Smooth muscle cell (in vitro differentiated cells): ENCODE data around the gene NAT16. TPM values are rescaled to one million over a fixed set of nuclear protein-coding genes. Genes with fewer than 3 reads are reported as not detected.

Experiments
- DNase-seq: peaks from one replicate; lab custom pipeline; 2025; ENCODE audit not compliant: unreplicated experiment; lab: John Stamatoyannopoulos, UW
- H2AFZ ChIP-seq: fragments of 200-600 bp; sonication (generic); 2 replicates; pipeline ENCODE4 v1.6.0; 2016; ENCODE audit warnings: antibody characterized with exemption, low read depth, mild to moderate bottlenecking
- H3F3A ChIP-seq: fragments of 200-600 bp; sonication (generic); 2 replicates; pipeline ENCODE4 v1.6.0; 2017; ENCODE audit warnings: antibody characterized with exemption, low read depth
- H3K27ac ChIP-seq: fragments of 200-600 bp; sonication (generic); 2 replicates; pipeline ENCODE4 v1.5.1; 2016; ENCODE audit warnings: low read depth, mild to moderate bottlenecking
- H3K27me3 ChIP-seq: fragments of 200-600 bp; sonication (generic); 2 replicates; pipeline ENCODE4 v1.6.1; 2016; ENCODE audit warnings: low read depth, mild to moderate bottlenecking
- H3K36me3 ChIP-seq: fragments of 200-600 bp; sonication (generic); 2 replicates; pipeline ENCODE4 v1.5.1; 2016; ENCODE audit warnings: low read depth
- H3K4me1 ChIP-seq: fragments of 200-600 bp; sonication (generic); 2 replicates; pipeline ENCODE4 v1.5.1; 2016; ENCODE audit warnings: low read depth
- H3K4me2 ChIP-seq: fragments of 200-600 bp; sonication (generic); 2 replicates; pipeline ENCODE4 v1.6.0; 2016; ENCODE audit warnings: mild to moderate bottlenecking
- H3K4me3 ChIP-seq: fragments of 200-600 bp; sonication (generic); 2 replicates; pipeline ENCODE4 v1.5.1; 2016; ENCODE audit warnings: mild to moderate bottlenecking
- H3K79me2 ChIP-seq: fragments of 200-600 bp; sonication (generic); 2 replicates; pipeline ENCODE4 v1.6.0; 2016; ENCODE audit warnings: low read depth, mild to moderate bottlenecking
- H3K9ac ChIP-seq: fragments of 200-600 bp; sonication (generic); 2 replicates; pipeline ENCODE4 v1.6.0; 2016; ENCODE audit warnings: low read depth
- H3K9me3 ChIP-seq: fragments of 200-600 bp; sonication (generic); replicated peaks from 2 replicates; pipeline ENCODE4 v1.5.1; 2016; ENCODE audit warnings: low read depth
- H4K20me1 ChIP-seq: fragments of 200-600 bp; sonication (generic); 2 replicates; pipeline ENCODE4 v1.6.0; 2016; ENCODE audit warnings: low read depth
- WGBS: methylation state at CpG from one replicate; pipeline ENCODE4 v1.1.7; 2016; ENCODE audit warnings: low lambda C conversion rate; 5-methylcytosine and 5-hydroxymethylcytosine counted together
- polyA plus RNA-seq: library from polyadenylated mRNA; unstranded; fragments of >200 nt; fragmentation: Nextera tagmentation; extraction: Ambion mirVana; gene quantifications from 2 replicates; pipeline ENCODE4 v1.2.1, GENCODE V29; 2016
- total RNA-seq: library from RNA; depleted of rRNA; stranded (reverse); fragments of >200 nt; gene quantifications from 2 replicates; pipeline ENCODE4 v1.2.3, GENCODE V29; 2014
- TF ChIP-seq, protein P1 (sequence below): fragments of 200-600 bp; sonication (generic); IDR thresholded peaks from 2 replicates; pipeline ENCODE4 v1.5.1; 2017; ENCODE audit warnings: borderline replicate concordance, mild to moderate bottlenecking, antibody characterized with exemption; ENCODE audit not compliant: insufficient read depth, poor library complexity, severe bottlenecking

Gene NAT16
- total and polyA plus RNA-seq, 2 experiments from 2014 or later, result not detected

DNA sequence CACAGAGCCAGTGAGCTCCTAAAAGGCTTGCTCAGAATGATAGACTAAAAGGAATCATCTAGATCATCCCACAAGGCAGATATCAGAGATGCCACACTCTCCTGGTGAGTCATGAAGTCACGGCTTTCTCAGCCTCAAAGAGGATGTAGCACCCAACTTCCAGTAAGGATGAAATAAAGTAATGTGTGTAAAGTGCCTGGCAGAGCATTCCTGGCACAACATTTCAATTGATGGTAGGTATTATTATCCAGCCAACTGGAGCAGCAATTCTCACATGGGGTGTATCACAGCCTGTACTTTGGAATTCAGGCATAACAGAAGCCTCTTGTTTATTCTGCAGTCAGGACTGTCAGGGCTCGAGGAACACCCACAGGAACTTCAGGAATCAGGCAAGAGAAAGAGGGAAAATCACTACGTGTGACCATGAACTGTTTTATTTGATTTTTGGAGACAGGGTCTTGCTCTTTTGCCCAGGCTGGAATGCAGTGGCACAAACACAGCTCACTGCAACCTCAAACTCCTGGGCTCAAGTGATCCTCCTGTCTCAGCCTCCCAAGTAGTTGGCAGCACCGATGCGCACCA, 5.3 kb upstream of the NAT16 start:
- Histone ChIP-seq H3K9me3 (no peaks in the 10 kb centered on the region), H3K79me2 (no peaks in the 10 kb centered on the region), H3K36me3 (no peaks in the 10 kb centered on the region), H4K20me1 (no peaks in the 10 kb centered on the region), H3K4me1 (peaks cover under 1% of the 10 kb centered on the region), H3K27ac (peak overlapping the region; percentile 19), H3K9ac (no peak overlapping the region), H3K27me3 (peaks cover 12% of the 10 kb centered on the region), H3K4me3 (no peak overlapping the region), H3F3A (peaks cover 10% of the 10 kb centered on the region), H3K4me2 (peak overlapping the region; percentile 59), H2AFZ (no peak overlapping the region)
- TF ChIP-seq, protein P1, sequence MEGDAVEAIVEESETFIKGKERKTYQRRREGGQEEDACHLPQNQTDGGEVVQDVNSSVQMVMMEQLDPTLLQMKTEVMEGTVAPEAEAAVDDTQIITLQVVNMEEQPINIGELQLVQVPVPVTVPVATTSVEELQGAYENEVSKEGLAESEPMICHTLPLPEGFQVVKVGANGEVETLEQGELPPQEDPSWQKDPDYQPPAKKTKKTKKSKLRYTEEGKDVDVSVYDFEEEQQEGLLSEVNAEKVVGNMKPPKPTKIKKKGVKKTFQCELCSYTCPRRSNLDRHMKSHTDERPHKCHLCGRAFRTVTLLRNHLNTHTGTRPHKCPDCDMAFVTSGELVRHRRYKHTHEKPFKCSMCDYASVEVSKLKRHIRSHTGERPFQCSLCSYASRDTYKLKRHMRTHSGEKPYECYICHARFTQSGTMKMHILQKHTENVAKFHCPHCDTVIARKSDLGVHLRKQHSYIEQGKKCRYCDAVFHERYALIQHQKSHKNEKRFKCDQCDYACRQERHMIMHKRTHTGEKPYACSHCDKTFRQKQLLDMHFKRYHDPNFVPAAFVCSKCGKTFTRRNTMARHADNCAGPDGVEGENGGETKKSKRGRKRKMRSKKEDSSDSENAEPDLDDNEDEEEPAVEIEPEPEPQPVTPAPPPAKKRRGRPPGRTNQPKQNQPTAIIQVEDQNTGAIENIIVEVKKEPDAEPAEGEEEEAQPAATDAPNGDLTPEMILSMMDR, result no peak
- no peak for DNase-seq
- 45% methylated on average over 5 of the region's 5 CpGs for WGBS

DNA sequence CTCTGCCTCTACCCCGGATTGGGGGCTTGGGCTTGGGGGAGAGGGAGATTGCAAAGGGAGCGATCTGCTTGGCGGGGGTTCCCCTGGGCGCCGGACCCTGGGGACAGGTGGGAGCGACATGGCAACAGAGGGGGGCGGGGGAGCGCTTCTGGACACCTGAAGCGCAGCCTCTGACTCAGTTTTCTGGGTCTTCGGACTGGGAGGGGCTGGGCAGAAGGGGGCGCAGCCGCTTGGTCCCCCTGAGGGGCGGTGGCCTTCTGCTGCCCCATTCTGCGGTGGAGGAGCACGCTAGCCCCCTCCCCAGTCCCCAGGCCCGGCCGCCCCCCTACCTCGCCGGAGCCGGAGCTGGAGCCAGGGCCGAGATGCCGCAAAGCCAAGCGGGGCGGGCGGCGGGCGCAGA, 380 bp downstream of the NAT16 start:
- Histone ChIP-seq H3K4me2 (peak overlapping the region; percentile 59), H3K4me3 (no peak overlapping the region), H4K20me1 (no peaks in the 10 kb centered on the region), H3K79me2 (no peaks in the 10 kb centered on the region), H2AFZ (no peak overlapping the region), H3K4me1 (peaks cover 5% of the 10 kb centered on the region), H3K9ac (no peak overlapping the region), H3F3A (peaks cover 3% of the 10 kb centered on the region), H3K9me3 (no peaks in the 10 kb centered on the region), H3K36me3 (no peaks in the 10 kb centered on the region), H3K27ac (no peak overlapping the region), H3K27me3 (peaks cover 68% of the 10 kb centered on the region)
- TF ChIP-seq, protein P1, result no peak
- DNase-seq, result no peak
- 4% methylated on average over 13 of the region's 27 CpGs for WGBS

DNA sequence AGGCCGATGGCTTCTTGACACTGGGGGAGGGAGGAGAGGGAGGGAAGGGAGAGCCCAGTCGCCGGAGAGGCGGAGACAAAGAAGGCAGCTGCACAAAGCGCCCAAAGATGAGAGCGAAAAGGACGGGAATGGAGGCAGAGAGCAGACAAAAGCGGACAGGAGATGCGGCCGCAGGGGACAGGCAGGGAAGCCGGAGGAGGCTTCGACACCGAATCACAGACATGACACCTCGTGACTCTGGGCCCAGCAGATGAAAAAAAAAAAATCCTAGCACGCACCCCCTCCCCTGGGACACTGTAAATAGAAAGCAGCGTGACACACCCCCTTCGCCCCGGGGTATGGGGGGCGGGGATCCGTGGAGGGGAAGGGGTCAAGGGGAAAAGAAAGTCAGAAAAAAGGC, 976 bp downstream of the NAT16 start:
- WGBS, result under 1% methylated on average over 18 of the region's 20 CpGs
- no peak for DNase-seq
- Histone ChIP-seq H3F3A (no peaks in the 10 kb centered on the region), H4K20me1 (no peaks in the 10 kb centered on the region), H3K79me2 (no peaks in the 10 kb centered on the region), H3K9me3 (no peaks in the 10 kb centered on the region), H3K27ac (no peak overlapping the region), H3K9ac (no peak overlapping the region), H3K4me3 (peak overlapping the region; percentile 21), H3K4me2 (peak overlapping the region; percentile 59), H2AFZ (no peak overlapping the region), H3K36me3 (no peaks in the 10 kb centered on the region), H3K4me1 (peaks cover 5% of the 10 kb centered on the region), H3K27me3 (peaks cover 74% of the 10 kb centered on the region)
- TF ChIP-seq, protein P1, result no peak

DNA sequence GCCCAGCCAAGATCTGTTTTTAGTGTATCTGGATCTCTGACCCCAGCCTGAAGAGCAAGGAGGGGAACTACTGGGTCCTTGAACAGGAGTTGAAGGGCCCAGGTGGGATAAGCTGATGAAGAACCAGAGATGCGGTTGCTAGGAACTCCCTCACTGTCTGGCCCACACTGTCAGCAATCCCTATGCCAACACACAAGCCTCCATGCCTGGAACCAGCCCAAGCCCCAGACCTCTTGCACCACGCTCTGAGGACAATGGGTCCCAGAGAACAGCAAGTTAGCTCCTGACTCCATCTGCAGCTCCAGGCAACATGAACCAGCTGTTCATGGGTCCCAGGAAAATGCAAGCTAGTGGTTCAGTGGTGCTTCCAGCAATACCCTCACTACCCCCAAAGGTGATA, 2.4 kb downstream of the NAT16 start:
- no peaks in the 10 kb centered on the region for H3F3A ChIP-seq
- no peak for DNase-seq
- TF ChIP-seq, protein P1, result no peak
- H3K9me3 ChIP-seq, result no peaks in the 10 kb centered on the region
- H3K4me2 ChIP-seq, result no peak overlapping the region
- H3K4me1 ChIP-seq, result peaks cover 17% of the 10 kb centered on the region
- no peak overlapping the region for H2AFZ ChIP-seq
- no peaks in the 10 kb centered on the region for H3K79me2 ChIP-seq
- H3K9ac ChIP-seq, result no peak overlapping the region
- no peak overlapping the region for H3K4me3 ChIP-seq
- H4K20me1 ChIP-seq, result no peaks in the 10 kb centered on the region
- peaks cover 89% of the 10 kb centered on the region for H3K27me3 ChIP-seq
- WGBS, result 85% methylated on average over 2 of the region's 2 CpGs
- no peaks in the 10 kb centered on the region for H3K36me3 ChIP-seq
- no peak overlapping the region for H3K27ac ChIP-seq
